ENCODE data around the gene KCNG3. TPM values are rescaled to one million over a fixed set of nuclear protein-coding genes. Genes with fewer than 3 reads are reported as not detected.

Gene KCNG3
- total RNA-seq, 1 donor from 2014 or later: 1.2 TPM

- FAIRE-seq: no peak
Observed at GRCh38 chr2:42488297-42488696, 5.5 kb downstream of the KCNG3 start.

GRCh38 chr2:42486145-42486906, 7.5 kb downstream of the KCNG3 start:
- no peak for FAIRE-seq
- DNase-seq (ENCODE audit: low spot score in 2 of 2): no peak

More at GRCh38 chr2:42488297-42488696, 5.5 kb downstream of the KCNG3 start:
- DNase-seq (ENCODE audit: low spot score in 2 of 2): no peak

DNA sequence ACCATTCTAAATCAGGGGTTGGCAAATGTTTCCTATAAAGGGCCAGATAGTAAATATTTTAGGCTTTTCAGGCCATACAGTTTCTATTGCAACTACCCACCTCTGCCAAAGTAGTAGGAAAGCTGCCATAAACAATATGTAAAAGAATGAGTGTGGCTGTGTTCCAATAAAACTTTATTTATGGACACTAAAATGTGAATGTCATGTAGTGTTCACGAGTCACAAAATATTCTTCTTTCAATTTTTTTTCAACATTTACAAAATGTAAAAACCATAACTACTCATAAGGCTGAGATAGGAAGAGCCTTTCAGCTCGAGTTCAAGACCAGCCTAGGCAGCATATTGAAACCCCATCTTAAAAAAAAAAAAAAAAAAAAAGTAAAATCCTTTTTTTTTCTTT, 13.4 kb downstream of the KCNG3 start:
- FAIRE-seq (no peak), DNase-seq (ENCODE audit: low spot score in 2 of 2) (no peak)

GRCh38 chr2:42474765-42475454, 18.9 kb downstream of the KCNG3 start:
- FAIRE-seq: no peak

DNA sequence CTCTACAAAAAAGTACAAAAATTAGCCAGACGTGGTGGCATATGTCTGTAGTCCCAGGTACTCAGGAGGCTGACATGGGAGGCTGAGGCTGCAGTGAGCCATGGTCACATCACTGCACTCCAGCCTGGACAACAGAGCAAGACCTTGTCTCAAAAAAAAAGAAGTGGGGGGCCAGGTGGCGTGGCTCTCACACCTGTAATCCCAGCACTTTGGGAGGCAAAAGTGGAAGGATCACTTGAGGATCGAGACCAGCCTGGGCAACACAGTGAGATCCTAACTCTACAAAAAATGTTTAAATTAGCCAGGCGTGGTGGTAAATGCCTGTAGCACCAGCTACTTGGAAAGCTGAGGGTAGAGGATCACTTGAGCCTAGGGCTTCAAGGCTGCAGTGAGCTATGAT, 23.1 kb downstream of the KCNG3 start:
- FAIRE-seq (no peak), DNase-seq (ENCODE audit: low spot score in 2 of 2) (no peak)

More at GRCh38 chr2:42474765-42475454, 18.9 kb downstream of the KCNG3 start:
- DNase-seq (ENCODE audit: low spot score in 2 of 2): no peak

GRCh38 chr2:42464631-42465030, 29.2 kb downstream of the KCNG3 start:
- no peak for FAIRE-seq
- no peak for DNase-seq (ENCODE audit: low spot score in 2 of 2)

- FAIRE-seq (no peak), DNase-seq (ENCODE audit: low spot score in 2 of 2) (no peak)
Observed at GRCh38 chr2:42463570-42463969, 30.2 kb downstream of the KCNG3 start.

DNA sequence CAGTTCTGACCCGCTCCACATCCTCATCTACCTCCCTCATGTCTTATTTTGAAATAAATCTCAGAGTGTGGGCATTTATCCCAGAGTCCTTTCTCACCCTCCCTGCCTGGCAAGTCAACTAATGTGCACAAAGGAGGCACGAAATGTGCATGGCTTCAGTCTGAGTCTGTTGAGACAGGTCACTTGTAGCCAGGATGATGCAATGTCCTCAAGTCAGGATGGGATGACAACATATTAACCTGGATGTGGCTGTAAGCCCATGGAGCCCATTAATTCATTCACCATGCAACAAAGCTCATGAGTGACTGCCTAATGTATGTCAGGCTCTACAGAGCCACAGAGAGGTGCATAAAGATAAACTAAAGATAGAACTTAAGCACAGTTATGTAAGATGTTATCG, 34.5 kb downstream of the KCNG3 start:
- no peak for DNase-seq (ENCODE audit: low spot score in 2 of 2)
- FAIRE-seq: no peak

DNA sequence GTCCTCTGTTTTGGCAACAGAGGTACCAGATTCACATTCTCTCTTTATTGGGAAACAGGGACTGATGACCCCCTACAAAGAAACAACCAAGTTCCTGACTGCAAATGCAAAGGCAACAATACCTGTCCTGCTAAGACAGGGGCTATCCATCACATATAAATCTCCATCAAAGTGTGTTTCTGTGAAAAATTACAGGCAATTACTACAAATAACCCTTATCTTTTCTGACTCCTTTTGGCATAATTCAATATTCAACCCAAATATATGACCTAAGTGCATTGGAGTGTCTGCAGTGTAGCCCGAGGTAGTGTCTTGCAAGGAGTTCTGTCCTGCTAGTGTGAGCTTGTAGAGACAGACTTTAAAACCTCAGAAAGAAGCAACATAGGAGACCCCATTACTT, 35.4 kb downstream of the KCNG3 start:
- no peak for DNase-seq (ENCODE audit: low spot score in 2 of 2)
- FAIRE-seq: no peak

- DNase-seq (ENCODE audit: low spot score in 2 of 2) (no peak), FAIRE-seq (no peak)
Observed at GRCh38 chr2:42457011-42457410, 36.8 kb downstream of the KCNG3 start.

DNA sequence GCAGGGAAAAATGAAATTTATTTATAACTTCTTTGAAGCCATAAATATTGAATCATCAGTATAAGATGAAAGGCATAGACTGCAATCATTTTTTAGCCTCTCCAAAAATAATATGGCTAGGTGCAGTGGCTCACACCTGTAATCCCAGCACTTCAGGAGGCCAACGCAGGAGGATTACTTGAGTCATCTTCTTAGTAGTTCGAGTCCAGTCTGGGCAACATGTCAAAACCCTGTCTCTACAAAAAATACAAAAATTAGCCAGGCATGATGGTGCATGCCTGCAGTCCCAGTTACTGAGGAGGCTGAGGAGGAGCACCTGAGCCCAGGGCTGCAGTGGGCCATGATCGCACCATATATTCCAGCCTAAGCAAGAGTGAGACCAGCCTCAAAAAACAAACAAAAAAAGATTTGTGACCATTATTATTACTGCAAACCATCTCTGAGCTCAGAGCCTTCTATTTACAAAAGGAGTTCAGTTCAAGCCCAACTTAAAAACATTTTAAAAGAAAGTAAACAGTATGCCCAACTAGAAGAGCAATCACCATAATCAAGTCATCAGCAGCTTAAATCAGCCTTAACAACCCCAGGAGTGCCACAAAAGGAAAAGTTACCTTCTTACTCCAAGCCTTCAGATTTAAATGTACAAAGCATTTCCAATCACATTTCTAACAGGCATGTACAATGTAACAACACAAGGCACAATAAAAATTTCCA, 37.5 kb downstream of the KCNG3 start:
- no peak for DNase-seq (ENCODE audit: low spot score in 2 of 2)
- no peak for FAIRE-seq

DNA sequence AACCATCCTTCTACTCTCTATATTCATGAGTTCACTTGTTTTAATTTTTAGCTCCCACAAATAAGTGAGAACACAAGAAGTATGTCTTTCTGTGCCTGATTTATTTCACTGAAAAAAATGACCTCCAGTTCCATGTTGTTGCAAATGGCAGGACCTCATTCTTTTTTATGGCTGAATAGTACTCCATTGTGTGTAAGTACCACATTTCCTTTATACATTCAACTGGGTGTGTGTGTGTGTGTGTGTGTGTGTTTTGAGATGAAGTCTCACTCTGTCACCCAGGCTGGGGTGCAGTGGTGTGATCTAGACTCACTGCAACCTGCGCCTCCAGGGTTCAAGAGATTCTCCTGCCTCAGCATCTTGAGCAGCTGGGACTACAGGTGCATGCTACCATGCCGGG, 41.2 kb downstream of the KCNG3 start:
- FAIRE-seq: no peak
- DNase-seq (ENCODE audit: low spot score in 2 of 2): no peak

- FAIRE-seq (no peak), DNase-seq (ENCODE audit: low spot score in 2 of 2) (no peak)
Observed at GRCh38 chr2:42450136-42450535, 43.6 kb downstream of the KCNG3 start.

GRCh38 chr2:42449163-42450087, 44.4 kb downstream of the KCNG3 start:
- FAIRE-seq (no peak), DNase-seq (ENCODE audit: low spot score in 2 of 2) (no peak)

- FAIRE-seq (no peak), DNase-seq (ENCODE audit: low spot score in 2 of 2) (no peak)
Observed at GRCh38 chr2:42448163-42448562, 45.6 kb downstream of the KCNG3 start.

DNA sequence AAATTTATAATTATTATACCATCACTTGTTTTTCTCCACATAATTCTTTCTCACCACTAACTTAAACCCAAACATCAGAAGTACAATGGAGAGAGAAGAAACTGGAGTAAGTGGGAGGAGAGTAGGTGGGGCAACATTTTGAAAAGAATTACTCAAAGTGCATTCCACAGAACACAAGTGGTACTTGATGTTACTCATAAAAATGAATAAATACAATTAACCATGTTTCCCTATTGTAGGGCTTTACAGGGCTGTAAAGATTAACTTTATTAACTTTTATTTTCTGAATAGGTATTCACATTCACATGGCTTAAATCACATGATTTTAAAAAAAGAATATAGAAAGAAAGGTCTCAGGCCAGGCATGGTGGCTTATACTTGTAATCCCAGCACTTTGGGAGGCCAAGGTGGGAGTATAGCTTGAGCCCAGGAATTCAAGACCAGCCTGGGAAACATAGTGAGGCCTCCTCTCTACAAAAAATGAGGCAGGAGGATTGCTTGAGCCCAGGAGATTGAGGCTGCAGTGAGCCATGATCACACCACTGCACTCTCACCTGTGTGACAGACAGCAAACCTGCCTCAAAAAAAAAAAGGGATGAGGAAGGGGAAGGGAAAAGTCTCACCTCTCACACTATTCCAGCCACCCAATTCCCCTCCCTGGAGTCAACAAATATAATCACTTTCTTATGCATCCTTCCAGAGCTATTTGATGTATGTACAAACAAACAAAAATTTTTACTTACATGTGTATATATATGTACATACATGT, 47.1 kb downstream of the KCNG3 start:
- DNase-seq (ENCODE audit: low spot score in 2 of 2): no peak
- no peak for FAIRE-seq

GRCh38 chr2:42443718-42444399, 49.9 kb downstream of the KCNG3 start:
- no peak for FAIRE-seq
- DNase-seq (ENCODE audit: low spot score in 2 of 2): no peak

DNA sequence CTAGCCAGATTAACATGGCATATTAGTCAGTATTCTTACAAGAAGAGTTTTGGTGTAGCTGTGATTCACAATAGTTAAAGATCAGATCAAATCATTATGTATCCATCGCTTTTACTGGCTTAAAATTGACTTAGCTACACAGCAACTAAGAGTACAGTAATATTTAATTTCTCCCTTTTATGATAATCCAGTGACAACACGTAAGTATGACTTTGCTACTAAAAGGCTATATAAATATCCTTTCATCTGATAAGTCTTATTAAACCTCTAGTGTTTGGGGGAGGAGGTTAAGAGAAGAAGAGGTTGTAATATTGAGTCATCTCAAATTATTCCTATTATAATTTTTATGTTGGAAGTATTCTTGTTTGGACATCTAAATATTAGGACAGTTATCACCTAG, 51.0 kb downstream of the KCNG3 start:
- DNase-seq (ENCODE audit: low spot score in 2 of 2) (no peak), FAIRE-seq (no peak)

GRCh38 chr2:42438685-42439084, 55.1 kb downstream of the KCNG3 start:
- DNase-seq (ENCODE audit: low spot score in 2 of 2) (no peak), FAIRE-seq (no peak)

All from frontal cortex (tissue), 4 donors.